ENCODE measurements around the gene BSG.
A peak's percentile ranks its signal among the peaks of the same experiment; 100 is the strongest.

BSG gene

DNA sequence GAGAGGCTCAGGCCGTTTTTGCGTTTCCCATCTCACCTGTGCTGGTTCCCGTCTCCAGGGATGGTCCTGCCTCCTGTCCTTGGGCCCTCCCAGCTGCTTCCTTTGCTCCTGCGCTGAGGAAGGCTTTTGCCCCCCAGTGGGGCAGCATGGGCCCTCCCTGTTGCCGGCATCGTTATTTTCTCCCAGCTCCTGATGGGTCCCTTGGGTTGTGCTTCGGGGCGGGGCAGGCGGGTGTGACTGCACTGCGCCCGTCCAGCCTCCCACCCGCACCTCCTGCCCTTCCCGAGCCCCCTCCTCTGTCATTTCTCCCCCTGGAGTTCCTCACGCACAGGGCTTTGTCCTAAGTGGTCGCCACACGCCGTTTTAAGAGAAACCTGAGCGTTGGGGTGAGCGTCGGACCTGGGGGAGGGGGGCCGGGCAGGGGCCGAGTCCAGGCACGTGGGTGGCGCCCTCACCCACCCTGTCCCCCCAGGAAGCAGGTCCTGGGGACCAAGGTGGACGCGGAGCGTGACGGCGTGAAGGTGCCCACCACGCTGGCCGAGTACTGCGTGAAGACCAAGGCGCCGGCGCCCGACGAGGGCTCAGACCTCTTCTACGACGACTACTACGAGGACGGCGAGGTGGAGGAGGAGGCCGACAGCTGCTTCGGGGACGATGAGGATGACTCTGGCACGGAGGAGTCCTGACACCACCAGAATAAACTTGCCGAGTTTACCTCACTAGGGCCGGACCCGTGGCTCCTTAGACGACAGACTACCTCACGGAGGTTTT, 31.3 kb upstream of the BSG start:
- no peak for DNase-seq (ENCODE audit: low spot score)

- DNase-seq (ENCODE audit: low spot score), result no peak
Observed at GRCh38 chr19:541699-542098, 30.7 kb upstream of the BSG start.

DNA sequence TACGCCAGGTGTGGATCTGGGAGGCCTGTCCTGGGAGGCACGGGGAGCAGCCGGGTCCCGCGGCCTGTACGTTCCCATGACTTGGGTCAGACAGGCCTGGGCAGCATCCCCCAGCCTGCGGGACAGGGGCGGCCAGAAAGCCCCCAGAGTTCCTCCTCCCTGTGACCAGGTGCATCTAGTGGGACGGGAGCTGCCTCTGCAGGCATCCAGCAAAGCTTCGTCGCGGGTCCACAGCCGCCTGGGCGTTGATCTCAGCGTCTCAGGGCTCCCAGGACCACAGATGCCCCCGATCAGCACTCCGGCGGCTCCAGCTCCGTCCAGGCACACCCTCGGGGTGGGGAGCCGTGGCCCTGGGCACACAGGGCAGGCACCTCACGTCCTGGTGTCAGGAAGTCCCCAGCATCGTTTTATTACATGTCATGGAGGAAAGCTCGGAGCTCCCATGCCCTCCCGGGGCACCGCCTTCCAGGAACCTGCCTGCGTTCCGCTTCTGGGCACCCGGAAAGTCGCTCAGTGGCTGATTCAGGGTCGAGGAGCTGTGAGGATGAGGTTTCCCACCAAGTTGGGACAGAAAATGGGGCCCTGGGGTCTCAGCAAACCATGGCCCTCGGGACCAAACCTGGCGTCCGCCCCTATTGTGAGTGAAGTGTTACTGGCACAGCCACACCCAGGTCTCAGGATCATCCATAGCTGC, 30.1 kb upstream of the BSG start:
- DNase-seq (ENCODE audit: low spot score), result no peak

DNA sequence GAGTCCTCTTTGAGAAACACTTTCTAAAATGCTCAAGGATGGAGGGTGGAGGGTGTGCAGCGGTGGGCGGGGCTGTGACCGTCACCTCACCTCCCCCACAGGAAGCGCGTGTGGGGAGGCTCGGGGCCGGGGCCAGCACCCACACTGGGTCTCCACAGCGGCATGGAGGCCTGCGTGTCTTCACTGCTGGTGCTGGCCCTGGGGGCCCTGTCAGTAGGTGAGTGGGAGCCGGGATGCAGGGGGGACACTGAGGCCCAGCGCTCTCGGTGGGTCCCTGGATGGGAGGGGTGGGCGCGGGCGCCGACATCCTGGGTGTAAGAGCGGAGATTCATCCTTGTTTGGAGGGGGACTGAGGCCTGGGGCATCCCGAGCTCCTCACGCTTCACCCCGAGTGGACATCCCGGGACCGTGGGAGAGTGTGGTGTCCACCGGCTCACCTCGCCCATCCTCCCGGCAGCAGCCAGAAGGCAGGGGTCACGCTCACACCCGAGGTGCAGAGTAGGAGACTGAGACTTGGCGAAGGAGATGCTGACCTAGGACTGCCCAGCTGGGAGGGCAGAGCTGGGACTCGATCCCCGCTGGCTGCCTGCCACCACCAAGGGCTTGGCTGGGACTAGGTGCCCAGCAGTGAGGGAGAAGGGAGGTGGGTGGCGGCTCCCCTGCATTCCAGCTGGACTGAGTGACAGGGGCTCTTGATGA, 28.3 kb upstream of the BSG start, which contains the start of gene GZMM:
GZMM (plus strand) TSS at position 144 of the 699 bp plus-strand sequence; CDS start at position 163, 19 bp downstream.
- peak; percentile 57 for DNase-seq (ENCODE audit: low spot score)

DNA sequence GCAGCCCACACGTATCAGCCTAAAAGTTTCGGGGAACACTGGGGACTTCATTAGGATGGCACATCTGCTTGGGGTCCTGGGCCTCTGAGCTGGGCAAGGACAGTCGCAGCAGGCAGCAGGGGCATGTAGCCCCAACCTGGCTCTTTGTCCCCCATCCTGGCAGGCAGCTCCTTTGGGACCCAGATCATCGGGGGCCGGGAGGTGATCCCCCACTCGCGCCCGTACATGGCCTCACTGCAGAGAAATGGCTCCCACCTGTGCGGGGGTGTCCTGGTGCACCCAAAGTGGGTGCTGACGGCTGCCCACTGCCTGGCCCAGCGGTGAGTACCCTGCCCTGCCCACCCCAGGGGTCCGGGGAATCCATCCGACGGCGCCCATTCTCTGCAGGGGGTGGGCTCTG, 25.3 kb upstream of the BSG start:
- DNase-seq (ENCODE audit: low spot score), result no peak

GRCh38 chr19:547836-548720, 24.3 kb upstream of the BSG start:
- DNase-seq (ENCODE audit: low spot score), result no peak

DNA sequence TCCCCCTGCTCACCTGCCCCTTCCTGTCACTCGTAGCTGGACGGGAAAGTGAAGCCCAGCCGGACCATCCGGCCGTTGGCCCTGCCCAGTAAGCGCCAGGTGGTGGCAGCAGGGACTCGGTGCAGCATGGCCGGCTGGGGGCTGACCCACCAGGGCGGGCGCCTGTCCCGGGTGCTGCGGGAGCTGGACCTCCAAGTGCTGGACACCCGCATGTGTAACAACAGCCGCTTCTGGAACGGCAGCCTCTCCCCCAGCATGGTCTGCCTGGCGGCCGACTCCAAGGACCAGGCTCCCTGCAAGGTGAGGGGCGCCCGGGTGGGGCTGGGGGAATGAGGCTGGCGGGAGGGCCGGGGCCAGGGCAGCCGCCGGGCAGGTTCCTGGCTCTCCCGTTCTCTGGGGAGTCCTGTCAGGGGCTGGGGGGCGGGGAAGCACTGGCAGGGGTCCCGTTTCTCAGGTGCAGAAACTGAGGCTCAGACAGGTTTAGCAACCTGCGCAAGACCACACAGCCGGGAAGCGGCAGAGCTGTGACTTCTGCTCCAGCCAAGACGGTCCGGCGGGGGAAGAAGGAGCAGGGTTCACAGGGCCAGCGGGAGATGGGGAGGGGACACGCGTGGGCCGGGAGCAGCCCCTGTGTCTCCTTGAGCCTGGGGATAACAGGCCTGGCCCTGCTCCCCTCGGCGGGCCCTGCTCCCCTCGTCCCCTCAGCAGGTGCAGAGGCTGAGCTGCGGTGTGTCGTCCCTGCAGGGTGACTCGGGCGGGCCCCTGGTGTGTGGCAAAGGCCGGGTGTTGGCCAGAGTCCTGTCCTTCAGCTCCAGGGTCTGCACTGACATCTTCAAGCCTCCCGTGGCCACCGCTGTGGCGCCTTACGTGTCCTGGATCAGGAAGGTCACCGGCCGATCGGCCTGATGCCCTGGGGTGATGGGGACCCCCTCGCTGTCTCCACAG, 23.2 kb upstream of the BSG start:
- no peak for DNase-seq (ENCODE audit: low spot score)

DNA sequence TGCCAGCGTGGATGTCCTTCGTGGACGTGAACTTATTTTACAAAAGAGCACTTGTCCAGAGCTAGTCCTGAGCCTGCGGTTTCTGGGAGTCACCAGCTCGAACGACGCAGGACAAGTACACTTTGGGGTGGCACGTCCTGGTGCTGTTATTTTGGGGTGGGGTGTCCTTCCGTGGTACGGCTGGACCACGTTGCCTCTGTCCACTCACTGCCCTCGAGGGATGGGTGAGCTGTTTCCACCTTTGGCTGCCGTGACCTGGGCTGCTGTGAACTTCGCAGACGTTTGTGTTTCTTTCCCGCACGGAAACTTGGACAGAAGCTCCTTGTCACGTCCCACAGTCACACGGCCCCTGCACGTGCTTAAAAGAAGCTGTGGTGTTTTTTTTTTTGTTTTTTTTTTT, 17.6 kb upstream of the BSG start:
- no peak for DNase-seq (ENCODE audit: low spot score)

GRCh38 chr19:555474-555808, 17.0 kb upstream of the BSG start:
- DNase-seq (ENCODE audit: low spot score), result no peak

GRCh38 chr19:556611-557382, 15.6 kb upstream of the BSG start:
- no peak for DNase-seq (ENCODE audit: low spot score)

- DNase-seq (ENCODE audit: low spot score), result no peak
Observed at GRCh38 chr19:558770-559439, 13.5 kb upstream of the BSG start.

DNA sequence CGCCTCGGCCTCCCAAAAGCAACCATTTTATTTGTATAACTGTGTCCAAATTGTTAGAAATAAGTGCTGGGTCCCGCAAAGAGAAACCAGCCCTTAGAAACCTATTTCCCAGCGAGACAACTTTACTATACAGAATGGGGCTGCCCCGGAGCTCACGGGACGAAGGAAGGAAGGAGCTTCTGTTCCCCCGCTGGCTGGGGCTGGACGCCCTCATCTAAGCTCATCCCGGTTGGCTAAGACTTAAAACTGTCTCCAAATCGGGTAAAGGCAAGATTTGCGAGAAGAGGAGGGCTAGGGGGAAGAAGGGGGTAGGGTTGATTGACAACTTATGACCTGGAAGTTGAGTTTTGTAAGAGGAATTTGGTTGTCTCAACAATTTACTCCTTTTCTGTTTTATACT, 12.3 kb upstream of the BSG start:
- no peak for DNase-seq (ENCODE audit: low spot score)

GRCh38 chr19:566403-566802, 6.0 kb upstream of the BSG start:
- DNase-seq (ENCODE audit: low spot score), result no peak

DNA sequence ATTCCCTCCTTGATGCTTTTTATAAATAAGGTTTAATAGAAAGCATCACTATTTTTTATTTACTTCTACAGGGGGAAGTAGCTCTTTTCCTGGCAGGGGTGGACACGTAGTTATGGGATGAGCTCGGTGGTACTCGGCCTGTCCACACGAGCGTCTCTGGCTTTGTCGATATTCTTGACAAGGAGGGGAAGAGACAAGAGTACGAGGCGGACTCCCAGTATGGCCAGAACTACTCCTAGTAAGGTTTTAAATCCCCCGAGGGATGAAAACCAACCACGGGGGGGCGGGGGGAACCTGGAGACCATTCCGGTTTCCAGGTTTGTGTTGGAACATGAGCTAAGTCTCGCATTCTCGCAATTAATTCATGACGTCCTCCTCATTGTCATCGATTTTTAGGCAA, 5.6 kb upstream of the BSG start:
- no peak for DNase-seq (ENCODE audit: low spot score)

GRCh38 chr19:567296-567900, 5.0 kb upstream of the BSG start:
- DNase-seq (ENCODE audit: low spot score), result no peak

GRCh38 chr19:570251-570686, 2.1 kb upstream of the BSG start:
- no peak for DNase-seq (ENCODE audit: low spot score)

GRCh38 chr19:570937-571565, 1.3 kb upstream of the BSG start:
- DNase-seq (ENCODE audit: low spot score), result peak; percentile 55

DNA sequence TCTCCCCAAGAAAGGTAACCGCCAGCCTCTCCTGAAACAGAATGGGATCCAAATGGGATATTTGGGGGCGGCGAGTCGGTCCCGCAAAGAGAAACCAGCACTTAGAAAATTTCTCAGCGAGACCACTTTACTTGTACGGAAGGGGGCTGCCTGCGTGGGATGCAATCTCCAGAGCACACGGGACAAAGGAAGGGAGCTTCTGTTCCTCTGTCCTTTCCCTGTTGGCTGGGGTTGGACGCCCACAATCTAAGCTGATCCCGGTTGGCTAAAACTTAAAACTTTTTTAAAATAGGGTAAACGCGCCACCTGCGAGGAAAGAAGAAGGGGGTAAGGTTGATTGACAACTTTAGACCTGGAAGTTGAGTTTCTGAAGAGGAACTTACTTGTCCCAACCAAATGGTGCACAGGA, 826 bp upstream of the BSG start:
- DNase-seq (ENCODE audit: low spot score), result peak; percentile 25
